GM23248 (cell line): ENCODE data around the gene EPHB4. TPM values are rescaled to one million over a fixed set of nuclear protein-coding genes. Genes with fewer than 3 reads are reported as not detected.
"Not testable (repeated sequence)": the region's sequence is repeated elsewhere in the genome, so short reads cannot be mapped to it uniquely, and the experiment has no call there.

Experiments used
- DNase-seq: peaks from one replicate; pipeline ENCODE4 v3.0.0-alpha.2; 2015
- H2AFZ ChIP-seq: fragments of 200-600 bp; sonication (generic); 2 replicates; pipeline ENCODE4 v1.6.1; 2016; ENCODE audit warnings: antibody characterized with exemption
- H3F3A ChIP-seq: fragments of 200-600 bp; sonication (generic); 2 replicates; pipeline ENCODE4 v1.6.1; 2016; ENCODE audit warnings: mild to moderate bottlenecking, antibody characterized with exemption, mixed run types; ENCODE audit not compliant: insufficient read depth
- H3K27ac ChIP-seq: fragments of 200-600 bp; sonication (generic); 2 replicates; pipeline ENCODE4 v1.5.1; 2016; ENCODE audit warnings: mild to moderate bottlenecking
- H3K27me3 ChIP-seq: fragments of 200-600 bp; sonication (generic); replicated peaks from 2 replicates; pipeline ENCODE4 v1.6.1; 2016; ENCODE audit warnings: mild to moderate bottlenecking; ENCODE audit not compliant: insufficient read depth
- H3K36me3 ChIP-seq: fragments of 200-600 bp; sonication (generic); 2 replicates; pipeline ENCODE4 v1.6.1; 2016; ENCODE audit warnings: low read depth, mild to moderate bottlenecking
- H3K4me1 ChIP-seq: fragments of 200-600 bp; sonication (generic); 2 replicates; pipeline ENCODE4 v1.6.1; 2016; ENCODE audit warnings: mild to moderate bottlenecking; ENCODE audit not compliant: insufficient read depth
- H3K4me2 ChIP-seq: fragments of 200-600 bp; sonication (generic); one replicate; pipeline ENCODE4 v1.6.1; 2016; ENCODE audit warnings: mild to moderate bottlenecking; ENCODE audit not compliant: unreplicated experiment
- H3K4me3 ChIP-seq: fragments of 200-600 bp; sonication (generic); 2 replicates; pipeline ENCODE4 v1.5.1; 2016; ENCODE audit warnings: mild to moderate bottlenecking
- H3K79me2 ChIP-seq: fragments of 200-600 bp; sonication (generic); 2 replicates; pipeline ENCODE4 v1.6.1; 2016; ENCODE audit warnings: mild to moderate bottlenecking; ENCODE audit not compliant: insufficient read depth
- H3K9ac ChIP-seq: fragments of 200-600 bp; sonication (generic); 2 replicates; pipeline ENCODE4 v1.6.1; 2016; ENCODE audit warnings: mild to moderate bottlenecking
- H3K9me2 ChIP-seq: fragments of 200-600 bp; sonication (generic); 2 replicates; pipeline ENCODE4 v1.6.1; 2016; ENCODE audit warnings: mixed run types, mild to moderate bottlenecking, moderate library complexity; ENCODE audit not compliant: insufficient read depth
- H3K9me3 ChIP-seq: fragments of 200-600 bp; sonication (generic); one replicate; pipeline ENCODE4 v1.6.1; 2017; ENCODE audit warnings: low read depth
- H4K20me1 ChIP-seq: fragments of 200-600 bp; sonication (generic); 2 replicates; pipeline ENCODE4 v1.6.0; 2016; ENCODE audit not compliant: insufficient read depth
- EZH2 ChIP-seq: fragments of 200-600 bp; sonication (generic); IDR thresholded peaks from 2 replicates; pipeline ENCODE4 v1.6.1; 2018; ENCODE audit warnings: antibody characterized with exemption, mild to moderate bottlenecking; ENCODE audit not compliant: insufficient read depth, poor library complexity, severe bottlenecking
- EZH2phosphoT487 ChIP-seq: fragments of 200-600 bp; sonication (generic); IDR thresholded peaks from 2 replicates; pipeline ENCODE4 v1.6.1; 2018; ENCODE audit warnings: antibody characterized with exemption, moderate library complexity, mild to moderate bottlenecking, low read depth; ENCODE audit not compliant: insufficient read depth
- WGBS, 2 experiments: methylation state at CpG; one replicate each; pipeline ENCODE4 v1.1.6; 2015 to 2017; ENCODE audit warnings: low lambda C conversion rate in 2 of 2, low coverage in 1 of 2; ENCODE audit errors: missing lambda C conversion rate in 2 of 2; 5-methylcytosine and 5-hydroxymethylcytosine counted together
- in situ Hi-C: fragments of 300-500 bp; cut with MboI; formaldehyde crosslinking; loops from 2 replicates; pipeline ENCODE4 v1.15.0; 2020
- polyA plus RNA-seq: library from polyadenylated mRNA; unstranded; fragments of >200 nt; fragmentation: Nextera tagmentation; extraction: Ambion mirVana; gene quantifications from 2 replicates; pipeline ENCODE4 v1.2.1, GENCODE V29; 2016
- total RNA-seq: library from RNA; depleted of rRNA; stranded (reverse); fragments of >200 nt; shearing (Covaris generic); gene quantifications from 2 replicates; pipeline ENCODE4 v1.2.3, GENCODE V29; 2014

The EPHB4 gene
- total and polyA plus RNA-seq, 2 experiments from 2014 or later: 6.7 to 32.9 TPM

DNA sequence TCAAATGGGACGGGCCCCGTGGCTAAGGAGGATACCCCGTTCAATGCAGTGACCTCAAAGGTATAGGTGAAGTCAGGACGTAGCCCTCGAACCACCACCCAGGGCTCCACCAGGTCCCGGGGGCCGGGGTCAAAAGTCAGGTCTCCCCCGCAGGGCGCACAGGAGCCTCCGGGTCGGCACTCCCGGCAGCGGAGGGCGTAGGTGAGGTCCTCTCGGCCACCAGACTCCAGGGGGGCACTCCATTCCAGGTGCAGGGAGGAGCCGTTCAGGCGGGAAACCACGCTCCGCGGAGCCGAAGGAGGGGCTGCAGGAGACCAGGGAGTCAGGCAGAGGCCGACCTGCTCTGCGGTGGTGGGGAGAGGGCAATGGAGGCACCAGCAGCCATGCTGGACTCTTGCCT is 7.7 kb downstream of the EPHB4 start:
- in situ Hi-C loops: no loop called here
- peaks cover 2% of the 10 kb centered on the region; the same call in 1 of the 2 replicates for H3K79me2 ChIP-seq
- H3K36me3 ChIP-seq: peaks cover 7% of the 10 kb centered on the region; the same call in 1 of the 2 replicates
- no peaks in the 10 kb centered on the region for H3K9me2 ChIP-seq
- no peak overlapping the region for H3K9ac ChIP-seq
- no peak overlapping the region for H3K4me3 ChIP-seq
- no peaks in the 10 kb centered on the region for H3K9me3 ChIP-seq
- WGBS, 2 experiments: 95 to 96% methylated on average over 22 to 23 of the region's 23 CpGs
- no peak overlapping the region for H3K27ac ChIP-seq
- H3K27me3 ChIP-seq: no peaks in the 10 kb centered on the region
- H2AFZ ChIP-seq: no peak overlapping the region
- DNase-seq: no peak
- no peaks in the 10 kb centered on the region for H4K20me1 ChIP-seq
- TF ChIP-seq EZH2: no peak
- TF ChIP-seq EZH2phosphoT487: no peak
- H3K4me1 ChIP-seq: no peaks in the 10 kb centered on the region
- no peaks in the 10 kb centered on the region for H3F3A ChIP-seq
- H3K4me2 ChIP-seq: no peak overlapping the region

- Histone ChIP-seq H3K27me3 (no peaks in the 10 kb centered on the region), H3K36me3 (peaks cover 7% of the 10 kb centered on the region; the same call in 1 of the 2 replicates), H3K4me1 (no peaks in the 10 kb centered on the region), H3F3A (no peaks in the 10 kb centered on the region), H4K20me1 (no peaks in the 10 kb centered on the region), H3K4me3 (no peak overlapping the region), H2AFZ (no peak overlapping the region), H3K27ac (no peak overlapping the region), H3K9me3 (no peaks in the 10 kb centered on the region), H3K79me2 (no peaks in the 10 kb centered on the region), H3K4me2 (no peak overlapping the region), H3K9ac (no peak overlapping the region), H3K9me2 (no peaks in the 10 kb centered on the region)
- TF ChIP-seq EZH2 (no peak), EZH2phosphoT487 (no peak)
- 98 to 99% methylated on average over 6 of the region's 6 CpGs for WGBS, 2 experiments
- DNase-seq: no peak
- in situ Hi-C loops: no loop called here
These were observed 8.5 kb downstream of the EPHB4 start for GRCh38 chr7:100818825-100819224.

- Histone ChIP-seq H3F3A (no peaks in the 10 kb centered on the region), H3K27me3 (no peaks in the 10 kb centered on the region), H3K4me2 (no peak overlapping the region), H3K27ac (no peak overlapping the region), H3K36me3 (peaks cover 9% of the 10 kb centered on the region; the same call in 1 of the 2 replicates), H3K9me2 (no peaks in the 10 kb centered on the region), H3K79me2 (no peaks in the 10 kb centered on the region), H3K9ac (no peak overlapping the region), H3K4me1 (no peaks in the 10 kb centered on the region), H4K20me1 (no peaks in the 10 kb centered on the region), H3K4me3 (no peak overlapping the region), H2AFZ (no peak overlapping the region), H3K9me3 (no peaks in the 10 kb centered on the region)
- TF ChIP-seq EZH2phosphoT487 (no peak), EZH2 (no peak)
- WGBS, 2 experiments: 92 to 95% methylated on average over 9 of the region's 9 CpGs
- in situ Hi-C loops: no loop called here
- no peak for DNase-seq
These were observed 9.0 kb downstream of the EPHB4 start for GRCh38 chr7:100818366-100818765.

- H3K4me3 ChIP-seq: no peak overlapping the region
- no peak overlapping the region for H3K4me2 ChIP-seq
- no peaks in the 10 kb centered on the region for H3K4me1 ChIP-seq
- no peak overlapping the region for H3K27ac ChIP-seq
- in situ Hi-C loops: no loop called here
- peaks cover 11% of the 10 kb centered on the region; the same call in 1 of the 2 replicates for H3K36me3 ChIP-seq
- H2AFZ ChIP-seq: no peak overlapping the region
- WGBS, 2 experiments: 94 to 97% methylated on average over 11 to 19 of the region's 19 CpGs
- H3F3A ChIP-seq: no peaks in the 10 kb centered on the region
- no peaks in the 10 kb centered on the region for H3K9me2 ChIP-seq
- no peaks in the 10 kb centered on the region for H4K20me1 ChIP-seq
- TF ChIP-seq EZH2: no peak
- no peak for TF ChIP-seq EZH2phosphoT487
- H3K9me3 ChIP-seq: no peaks in the 10 kb centered on the region
- no peak for DNase-seq
- H3K9ac ChIP-seq: no peak overlapping the region
- H3K79me2 ChIP-seq: no peaks in the 10 kb centered on the region
- no peaks in the 10 kb centered on the region for H3K27me3 ChIP-seq
These were observed 10.2 kb downstream of the EPHB4 start for GRCh38 chr7:100817097-100817496.

- WGBS, 2 experiments: 94 to 95% methylated on average over 16 of the region's 16 CpGs
- H3K79me2 ChIP-seq, H3K27ac ChIP-seq, H3K9me3 ChIP-seq, H3F3A ChIP-seq, H3K4me2 ChIP-seq, H3K4me1 ChIP-seq, H3K9ac ChIP-seq, H3K4me3 ChIP-seq, DNase-seq, H3K27me3 ChIP-seq, H4K20me1 ChIP-seq, in situ Hi-C loops, H3K9me2 ChIP-seq, H2AFZ ChIP-seq: not testable (repeated sequence)
- H3K36me3 ChIP-seq: peaks cover 11% of the 10 kb centered on the region; the same call in 1 of the 2 replicates
These were observed 10.8 kb downstream of the EPHB4 start for GRCh38 chr7:100816515-100816914.
